GM21825 (cell line): ENCODE results near the gene DNAJC16.
A peak's percentile ranks its signal among the peaks of the same experiment; 100 is the strongest.
"Not testable (repeated sequence)": the region's sequence is repeated elsewhere in the genome, so short reads cannot be mapped to it uniquely, and the experiment has no call there.

Experiments used
- ATAC-seq: cut with Tn5 transposase; IDR thresholded peaks from one replicate; pipeline ENCODE4 v1.9.1; 2021; ENCODE audit warnings: mild to moderate bottlenecking, moderate library complexity; ENCODE audit not compliant: unreplicated experiment

DNAJC16 gene

GRCh38 chr1:15526490-15527339 lies at the start of gene DNAJC16:
DNAJC16 (plus strand) TSS chr1:15526848; CDS start chr1:15529106, 2,258 bp downstream.
- peak; percentile 44 for ATAC-seq

- ATAC-seq = no peak
Measured at GRCh38 chr1:15476927-15477326, 49.7 kb upstream of the DNAJC16 start.

- no peak for ATAC-seq
Measured at GRCh38 chr1:15477646-15478212, 48.9 kb upstream of the DNAJC16 start.

- no peak for ATAC-seq
Measured at GRCh38 chr1:15479654-15480347, 46.8 kb upstream of the DNAJC16 start.

DNA sequence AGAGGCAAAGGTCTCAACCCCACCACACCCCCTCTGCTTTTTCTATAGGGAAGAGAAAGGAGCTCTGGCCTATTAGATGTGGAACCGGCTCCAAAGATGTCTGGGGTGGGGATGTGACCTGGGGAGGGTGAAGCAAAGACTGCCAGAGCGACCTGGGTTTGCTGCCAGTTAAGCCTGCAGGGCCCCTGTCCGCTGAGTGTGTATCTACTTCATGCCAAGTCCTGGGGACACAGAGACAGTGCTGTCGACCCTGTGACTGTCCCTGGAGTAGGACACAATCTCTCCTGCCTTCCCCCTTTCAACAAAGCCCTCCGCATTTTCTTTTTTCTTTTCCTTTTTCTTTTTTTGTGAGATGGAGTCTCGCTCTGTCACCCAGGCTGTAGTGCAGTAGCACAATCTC lies 44.2 kb upstream of the DNAJC16 start:
- not testable (repeated sequence) for ATAC-seq

DNA sequence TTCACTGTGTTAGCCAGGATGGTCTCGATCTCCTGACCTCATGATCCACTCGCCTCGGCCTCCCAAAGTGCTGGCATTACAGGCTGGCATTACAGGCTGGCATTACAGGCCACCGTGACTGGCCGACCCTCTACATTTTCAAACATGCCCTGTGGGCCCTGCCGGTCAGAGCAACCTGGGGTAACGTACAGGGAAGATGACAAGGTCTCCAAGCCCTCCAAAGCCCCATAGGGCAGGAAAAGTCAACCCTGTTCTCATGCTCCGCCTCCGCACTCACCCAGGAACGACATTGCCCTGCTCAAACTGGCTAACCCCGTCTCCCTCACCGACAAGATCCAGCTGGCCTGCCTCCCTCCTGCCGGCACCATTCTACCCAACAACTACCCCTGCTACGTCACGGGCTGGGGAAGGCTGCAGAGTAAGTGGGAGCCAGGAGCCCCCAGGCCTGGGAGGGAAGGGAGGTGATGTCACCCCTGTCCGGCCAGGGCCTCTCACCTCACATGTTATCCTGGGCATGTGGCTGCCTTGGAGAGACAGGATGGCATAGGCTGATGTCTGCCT lies 43.6 kb upstream of the DNAJC16 start:
- not testable (repeated sequence) for ATAC-seq

DNA sequence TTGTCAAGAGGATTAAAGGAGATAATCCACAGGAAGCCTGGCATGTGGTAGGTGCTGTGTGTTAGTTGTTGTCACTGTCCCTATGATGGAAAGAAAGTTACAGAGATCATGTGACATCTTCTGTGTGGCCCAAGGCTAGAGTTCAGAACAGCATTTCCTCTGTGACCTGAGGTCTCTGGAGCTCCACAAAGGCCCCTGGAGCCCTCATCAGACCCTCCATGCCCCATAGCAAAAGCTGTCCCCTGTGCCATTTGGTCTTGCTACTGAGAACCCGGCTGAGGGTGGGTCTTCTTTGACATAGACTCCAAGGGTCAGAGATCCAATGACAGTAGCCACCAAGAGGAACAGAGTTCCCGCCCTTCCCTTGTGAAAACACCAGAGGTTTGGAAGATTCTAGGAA lies 42.7 kb upstream of the DNAJC16 start:
- no peak for ATAC-seq

- not testable (repeated sequence) for ATAC-seq
Measured at GRCh38 chr1:15484443-15484842, 42.2 kb upstream of the DNAJC16 start.

DNA sequence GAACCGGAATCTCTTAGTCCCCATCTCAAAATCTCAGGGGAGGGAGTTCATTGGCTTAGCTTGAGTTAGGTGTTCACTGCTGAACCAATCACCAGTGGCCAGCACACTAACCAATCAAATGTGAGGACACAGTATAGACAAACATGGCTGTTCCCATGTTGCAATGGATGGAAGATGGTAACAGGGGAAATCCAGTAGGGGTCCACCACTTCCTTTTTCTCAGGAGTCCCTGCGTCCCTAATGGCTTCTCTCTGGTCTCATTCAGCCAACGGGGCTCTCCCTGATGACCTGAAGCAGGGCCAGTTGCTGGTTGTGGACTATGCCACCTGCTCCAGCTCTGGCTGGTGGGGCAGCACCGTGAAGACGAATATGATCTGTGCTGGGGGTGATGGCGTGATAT lies 41.0 kb upstream of the DNAJC16 start:
- no peak for ATAC-seq

- not testable (repeated sequence) for ATAC-seq
Measured at GRCh38 chr1:15486844-15487610, 39.6 kb upstream of the DNAJC16 start.

GRCh38 chr1:15488371-15488770 lies 38.3 kb upstream of the DNAJC16 start:
- no peak for ATAC-seq

DNA sequence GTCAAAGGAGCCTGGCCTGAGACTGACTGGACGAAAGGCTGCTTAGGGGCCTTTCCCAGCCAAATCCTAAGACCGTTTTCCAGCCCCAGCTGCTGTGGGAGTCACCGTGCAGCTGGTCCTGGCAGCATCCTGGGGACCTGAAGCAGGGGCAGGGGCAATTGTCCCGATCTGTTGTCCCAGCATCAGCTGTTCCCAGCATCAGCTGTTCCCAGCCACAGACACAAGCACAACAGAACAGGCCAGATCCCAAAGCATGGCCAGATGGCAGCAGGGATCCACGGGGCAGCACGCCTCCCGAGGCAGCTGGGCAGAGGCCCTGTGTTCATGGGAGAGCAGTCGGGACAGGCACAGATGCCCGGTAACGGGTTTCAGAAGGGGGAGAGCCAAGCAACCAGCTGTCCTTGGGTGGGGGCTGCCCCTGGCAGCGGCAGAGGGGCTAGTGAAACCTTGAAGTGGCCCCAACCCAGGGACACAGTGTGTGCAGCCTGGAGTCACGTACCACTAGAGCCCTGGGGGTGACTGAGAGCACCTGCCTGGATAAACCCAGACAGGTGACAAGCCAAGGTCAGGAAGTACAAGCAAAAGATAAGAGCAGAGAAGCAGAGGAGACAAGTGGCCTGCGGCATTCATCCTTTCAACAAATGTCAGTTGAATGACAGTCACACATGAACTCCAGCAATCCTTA lies 37.5 kb upstream of the DNAJC16 start:
- no peak for ATAC-seq

DNA sequence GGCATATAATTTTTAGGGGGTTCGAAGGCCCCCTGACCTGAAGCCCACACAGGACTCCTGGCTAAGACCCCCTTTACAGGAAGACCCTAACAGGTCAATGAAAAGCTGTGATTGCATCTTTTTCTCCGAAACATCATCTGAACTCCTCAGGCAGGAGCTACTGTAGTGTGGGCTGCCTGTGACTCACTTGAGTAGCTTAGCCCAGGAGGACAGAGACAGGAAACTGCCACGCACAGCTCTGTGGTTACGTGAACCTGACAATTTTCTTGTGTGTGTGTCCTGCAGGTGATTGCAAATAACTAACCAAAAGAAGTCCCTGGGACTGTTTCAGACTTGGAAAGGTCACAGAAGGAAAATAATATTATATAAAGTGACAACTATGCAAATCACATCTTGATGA lies 35.6 kb upstream of the DNAJC16 start:
- not testable (repeated sequence) for ATAC-seq

DNA sequence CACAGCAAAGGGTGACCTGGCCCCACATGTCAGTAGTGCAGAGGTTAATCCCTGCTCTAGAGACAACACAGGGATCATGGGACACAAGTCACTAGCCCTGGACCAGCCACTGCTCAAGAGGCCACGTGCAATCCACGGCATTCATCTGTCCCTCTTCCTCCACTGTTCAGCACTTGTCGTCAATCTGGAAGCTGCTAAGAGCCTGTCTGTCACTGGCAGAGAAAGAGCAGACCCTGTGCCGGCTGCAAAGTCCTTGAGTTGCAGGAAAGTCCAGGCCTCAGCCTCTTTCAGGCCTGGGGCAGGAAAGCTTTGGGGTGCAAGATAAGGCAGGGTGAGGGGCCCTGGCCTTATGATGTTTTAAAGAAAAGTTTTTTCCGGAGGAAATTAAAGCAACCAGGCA lies 34.1 kb upstream of the DNAJC16 start:
- ATAC-seq = no peak

DNA sequence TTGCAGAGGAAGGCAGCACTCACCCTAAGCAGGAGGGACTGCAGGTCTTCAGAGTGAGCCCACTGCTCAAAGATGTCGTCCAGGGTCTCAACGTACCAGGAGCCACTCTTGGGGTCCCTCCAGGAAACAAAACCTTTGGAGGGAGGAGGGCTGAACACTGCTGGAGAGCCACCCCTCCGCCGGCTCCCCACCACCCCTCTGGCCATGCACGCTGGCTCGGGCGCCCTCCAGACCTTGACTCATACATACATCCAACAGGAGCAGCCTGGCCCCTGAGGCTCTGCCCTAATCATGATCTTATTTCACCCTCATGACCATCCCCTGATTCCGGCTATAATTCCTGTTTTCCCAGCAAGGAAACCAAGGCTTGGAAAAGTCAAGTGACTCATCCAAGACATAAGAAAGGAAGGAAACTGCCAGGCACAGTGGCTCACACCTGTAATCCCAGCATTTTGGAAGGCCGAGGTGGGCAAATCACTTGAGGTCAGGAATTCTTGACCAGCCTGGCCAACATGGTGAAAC lies 32.7 kb upstream of the DNAJC16 start:
- ATAC-seq = no peak

- no peak for ATAC-seq
Measured at GRCh38 chr1:15500184-15501178, 26.2 kb upstream of the DNAJC16 start.

DNA sequence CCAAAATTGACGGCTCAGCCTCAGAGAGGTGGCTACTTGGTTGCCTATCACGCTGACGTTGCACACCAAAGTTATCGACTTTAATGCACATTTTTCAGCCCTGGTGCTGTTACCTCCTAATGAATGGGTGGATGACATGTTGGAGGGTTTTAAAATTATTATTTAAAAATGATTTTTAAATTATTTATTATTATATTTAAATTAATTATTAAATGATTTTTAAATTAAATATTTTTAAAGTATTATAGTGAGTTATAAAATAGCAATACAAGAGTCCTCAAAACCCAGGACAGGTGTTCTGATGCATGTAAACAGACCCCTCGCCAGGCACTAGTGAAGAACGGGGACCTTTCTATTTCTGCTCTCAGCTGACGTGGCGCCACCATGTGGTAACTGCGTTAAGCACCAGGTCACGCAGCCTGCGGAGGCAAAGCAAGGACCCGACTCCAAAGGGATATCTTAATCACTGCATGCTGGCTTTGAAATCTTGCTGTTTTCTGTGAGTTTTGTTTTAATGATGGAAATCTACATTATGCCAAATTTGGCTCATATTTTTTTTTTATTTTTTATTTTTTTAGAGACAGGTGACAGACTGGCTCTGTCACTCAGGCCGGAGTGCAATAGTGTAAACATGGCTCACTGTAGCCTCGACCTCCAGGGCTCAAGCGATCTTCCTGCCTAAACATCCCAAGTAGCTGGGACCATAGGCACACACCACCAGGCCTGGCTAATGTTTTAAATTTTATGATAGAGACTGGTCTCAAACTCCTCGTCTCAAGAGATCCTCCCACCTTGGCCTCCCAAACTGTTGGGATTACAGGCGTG lies 25.2 kb upstream of the DNAJC16 start:
- no peak for ATAC-seq

GRCh38 chr1:15504436-15504835 lies 22.2 kb upstream of the DNAJC16 start:
- no peak for ATAC-seq
